ENCODE measurements around the gene FSTL4.

FSTL4 gene

DNA sequence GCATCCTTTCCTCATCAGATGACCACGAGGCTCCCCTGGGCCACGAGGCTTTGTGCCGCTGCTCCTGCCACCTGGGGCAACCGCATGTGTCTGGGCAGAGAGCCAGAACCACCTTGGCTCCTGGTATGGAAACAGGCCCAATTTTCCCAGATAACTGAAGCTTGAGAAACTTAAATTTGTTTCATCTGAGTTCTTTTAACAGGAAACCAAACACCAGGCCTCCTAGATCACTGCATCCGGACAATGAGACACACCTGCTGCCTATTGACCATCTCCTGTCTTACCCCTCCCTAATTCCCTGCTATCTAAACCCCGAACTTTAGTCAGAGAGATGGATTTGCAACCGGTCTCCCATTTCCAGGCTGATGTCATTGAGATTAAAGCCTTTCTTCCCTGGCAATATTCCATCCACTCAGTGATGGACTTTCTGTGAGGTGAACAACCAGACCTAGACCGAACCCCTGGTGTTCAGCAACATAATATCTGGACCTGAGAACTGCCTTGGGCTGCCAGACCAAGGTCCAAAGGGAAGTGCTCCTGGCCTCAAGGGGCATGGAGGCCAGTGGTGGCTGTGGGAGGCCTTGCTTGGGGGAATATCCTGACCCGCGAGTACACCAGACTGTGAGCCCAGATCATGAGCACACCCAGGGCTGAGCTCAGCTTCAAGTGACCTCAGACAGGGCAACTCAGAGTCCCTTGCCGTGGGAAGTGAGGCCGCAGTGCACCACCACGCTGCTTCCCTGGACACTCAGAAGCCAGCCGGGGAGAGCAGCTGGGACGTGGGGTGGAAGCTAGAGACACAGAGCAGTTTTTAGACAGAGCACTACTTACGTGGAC is 360.8 kb downstream of the FSTL4 start:
- no peak for DNase-seq

DNA sequence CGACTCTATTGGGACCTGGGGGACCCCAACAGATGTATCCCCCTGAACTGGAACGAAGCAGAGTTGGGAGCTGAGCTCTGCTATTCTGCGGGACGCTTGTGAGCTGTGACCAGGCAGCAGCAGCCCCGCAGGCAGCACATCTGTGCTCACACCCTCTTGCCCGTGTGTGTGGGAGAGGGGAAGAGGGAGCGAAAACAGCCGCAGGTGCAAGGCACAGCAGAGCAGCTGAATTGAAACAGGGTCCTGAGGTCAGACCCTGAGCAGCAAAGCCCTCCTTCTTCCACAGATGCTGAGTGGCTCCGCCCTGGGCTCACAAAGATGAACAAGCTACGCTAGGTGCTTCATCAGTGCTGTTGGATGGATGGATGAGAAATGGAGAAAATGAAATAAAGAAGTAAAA is 361.8 kb downstream of the FSTL4 start:
- DNase-seq = no peak

DNA sequence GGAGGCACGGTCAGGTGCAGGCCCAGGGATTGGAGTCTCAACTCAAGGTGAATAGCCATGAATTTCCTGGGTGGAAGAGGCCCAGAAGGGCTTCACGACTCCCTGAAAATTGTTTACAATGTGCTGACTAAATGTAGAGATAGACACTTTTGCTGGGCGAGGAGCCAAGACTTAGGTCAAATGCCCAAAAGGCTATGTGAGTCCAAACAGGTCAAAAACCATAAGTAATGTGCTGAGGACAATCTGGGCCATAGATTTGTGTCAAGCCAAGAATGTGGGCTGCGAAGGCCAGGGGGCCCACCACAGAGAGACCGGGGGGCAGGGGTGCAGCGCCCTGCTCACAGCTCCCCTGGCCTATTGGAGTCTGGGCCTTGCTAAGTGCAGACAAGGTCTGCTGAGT is 362.7 kb downstream of the FSTL4 start:
- DNase-seq = no peak

DNA sequence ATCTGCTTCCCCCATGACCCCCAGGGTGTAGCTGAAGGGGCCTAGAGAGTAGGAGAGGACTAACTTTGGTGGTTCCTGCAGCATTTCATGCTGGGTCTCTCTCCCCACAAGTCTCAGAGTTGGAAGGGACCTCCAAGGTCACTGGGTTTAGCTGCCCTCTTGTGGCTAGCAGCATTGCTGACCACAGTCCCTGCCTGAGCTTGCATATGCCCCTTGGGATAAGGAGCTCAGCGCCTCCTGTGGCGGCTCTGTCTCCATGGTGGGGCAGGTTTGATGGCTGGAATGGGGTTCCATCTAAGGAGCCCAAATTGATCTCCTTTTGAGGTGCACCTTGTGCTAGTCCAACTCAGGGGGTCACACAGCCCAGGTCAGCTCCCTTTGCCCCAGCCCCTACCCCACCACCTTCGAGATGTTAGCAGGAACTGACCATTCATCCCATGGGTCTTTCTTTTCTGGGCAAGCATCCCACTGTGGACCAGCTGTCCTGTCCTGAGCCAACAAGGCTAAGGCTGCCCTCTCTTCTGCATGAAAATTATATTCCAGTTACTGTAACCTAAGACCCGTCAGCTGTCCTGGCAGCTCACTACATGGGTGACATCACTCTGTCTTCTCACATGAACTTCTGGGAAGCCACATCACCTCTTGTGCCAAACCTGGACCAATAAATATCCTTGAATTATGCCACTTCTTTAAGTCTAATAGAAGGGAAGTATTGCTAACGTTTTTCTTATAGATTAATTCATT is 364.3 kb downstream of the FSTL4 start:
- no peak for DNase-seq

DNA sequence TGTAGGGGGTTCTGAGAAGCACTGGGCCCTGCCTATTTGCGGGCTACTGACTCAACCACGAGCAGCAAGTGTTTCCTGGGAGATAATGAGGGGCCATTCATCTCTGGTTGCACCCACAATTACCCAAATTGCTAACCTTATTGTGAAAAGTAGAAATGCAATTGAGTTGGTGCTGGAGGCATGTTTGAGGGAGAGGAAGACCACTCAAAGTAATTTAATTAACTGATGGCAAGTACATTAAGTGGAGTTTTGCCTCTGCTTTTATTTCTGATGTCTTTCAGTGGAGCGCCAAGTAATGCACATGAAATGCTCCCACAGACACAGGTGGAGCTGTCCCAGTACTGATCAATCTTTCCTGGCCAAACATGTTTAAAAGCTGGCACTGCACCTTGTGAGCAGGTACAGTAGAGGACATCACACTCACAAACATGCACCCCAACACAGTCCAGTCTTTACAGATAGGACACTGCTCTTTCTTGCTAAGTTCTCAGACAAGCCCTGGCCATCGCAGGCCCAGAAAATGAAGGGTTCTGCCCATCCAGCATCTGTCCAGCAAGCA is 365.1 kb downstream of the FSTL4 start:
- no peak for DNase-seq

DNA sequence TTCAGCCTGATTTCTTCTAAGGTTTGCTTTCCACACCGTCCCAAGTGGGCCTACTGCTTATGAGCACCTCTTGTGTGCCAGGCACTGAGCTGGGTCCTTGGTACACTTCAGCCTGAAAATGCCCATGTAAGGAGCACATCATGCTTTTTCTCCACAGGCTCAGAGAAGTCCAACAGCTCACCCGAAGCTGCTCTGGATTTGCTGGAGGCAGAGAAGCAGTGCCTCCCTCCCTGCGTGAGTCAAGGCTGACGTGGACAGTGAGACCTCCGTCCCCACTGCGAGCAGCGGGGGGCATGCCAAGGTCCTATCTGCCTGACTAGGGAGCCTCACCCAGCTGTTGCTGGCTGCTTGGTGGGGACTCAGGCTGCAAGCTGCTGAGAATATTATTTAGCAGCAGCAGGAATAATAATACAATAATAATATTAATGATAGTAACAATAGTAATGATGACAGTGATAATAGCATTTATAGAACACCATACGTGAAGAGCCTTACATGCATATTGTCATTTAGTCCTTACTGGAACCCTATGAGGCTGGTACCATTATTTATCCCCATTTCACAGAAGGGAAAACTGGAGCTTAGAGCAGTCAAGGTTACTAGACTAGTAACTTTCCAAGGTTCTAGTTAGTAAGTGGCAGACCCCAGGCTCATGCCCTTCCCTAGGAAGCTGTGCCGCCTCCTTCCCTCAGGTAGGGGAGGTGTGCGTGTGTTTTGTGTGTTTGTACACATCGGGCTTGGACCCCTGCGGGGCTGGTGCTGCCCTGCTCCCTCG is 365.8 kb downstream of the FSTL4 start:
- DNase-seq = no peak

DNA sequence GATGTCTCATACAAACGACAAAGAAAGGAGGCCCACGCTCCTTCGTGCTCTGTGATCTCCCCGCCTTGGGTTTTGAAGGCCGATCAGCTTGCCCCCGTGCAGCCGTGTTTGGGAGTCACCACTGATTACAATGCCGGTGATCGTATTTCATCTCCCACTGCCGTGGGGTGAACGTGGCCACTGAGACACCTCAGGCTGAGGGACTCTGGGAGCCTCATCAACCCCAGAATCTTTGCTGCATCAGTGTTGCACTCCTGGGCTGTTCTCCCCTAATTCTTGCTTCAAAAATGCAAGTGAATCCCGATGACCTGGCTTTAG is 366.3 kb downstream of the FSTL4 start:
- no peak for DNase-seq

DNA sequence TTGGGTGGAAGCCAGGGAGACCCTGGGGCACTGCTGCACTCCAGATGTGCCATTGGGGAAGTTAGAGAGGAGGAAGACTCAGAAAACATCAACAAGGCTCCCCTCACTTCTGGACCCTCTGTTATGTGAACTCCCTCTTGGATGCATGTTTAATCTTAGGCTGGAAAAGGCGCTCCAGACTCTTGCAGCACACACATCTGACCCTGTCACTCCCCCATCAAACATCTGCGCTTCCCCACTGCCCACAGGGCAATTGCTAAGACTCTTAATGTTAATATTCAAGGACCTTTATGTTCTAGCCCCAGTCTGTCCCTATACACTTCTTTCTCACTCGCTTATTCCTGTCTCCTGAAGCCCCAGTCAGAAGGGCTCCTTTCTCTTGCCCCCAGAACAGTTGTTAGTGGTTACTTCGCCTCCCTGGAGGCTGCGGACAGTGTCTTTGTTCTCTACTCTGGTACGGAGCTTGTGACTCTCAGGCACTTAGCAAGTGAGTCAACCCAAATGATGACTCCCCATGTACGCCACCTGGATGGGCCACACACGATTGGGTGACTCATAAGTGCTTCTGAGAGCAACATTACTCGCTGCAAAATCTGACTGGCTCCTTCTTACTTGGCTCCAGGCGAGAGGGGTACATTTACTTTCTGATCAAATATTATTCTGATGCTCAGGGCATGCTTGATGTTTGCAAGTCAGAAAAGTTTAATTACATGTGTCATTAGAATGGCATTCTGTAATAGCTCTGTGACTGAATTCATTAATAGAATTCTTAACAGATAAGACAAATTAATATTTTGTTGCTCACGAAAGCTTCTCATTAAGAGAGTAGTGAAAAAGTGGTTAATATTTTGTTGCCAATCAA is 366.9 kb downstream of the FSTL4 start:
- DNase-seq = no peak

DNA sequence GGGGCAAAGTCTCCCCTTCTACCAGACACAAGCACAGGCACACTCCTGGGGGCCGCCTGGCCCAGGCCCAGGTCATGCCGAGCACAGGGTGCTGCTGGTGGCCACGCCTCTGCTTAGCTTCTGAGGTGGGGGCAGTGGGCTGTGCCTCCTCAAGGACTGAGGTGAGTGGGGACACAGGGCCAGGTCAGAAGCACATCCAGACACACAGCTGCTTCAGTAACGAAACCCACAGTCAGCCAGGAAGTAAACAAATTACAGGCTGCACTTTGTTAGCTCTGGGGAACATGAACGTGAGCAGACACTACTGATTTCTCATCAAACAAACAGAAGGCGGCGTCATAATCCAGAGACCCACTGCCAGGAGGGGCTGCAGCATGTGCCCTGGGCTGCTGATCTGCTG is 368.1 kb downstream of the FSTL4 start:
- peak; percentile 12 for DNase-seq

DNA sequence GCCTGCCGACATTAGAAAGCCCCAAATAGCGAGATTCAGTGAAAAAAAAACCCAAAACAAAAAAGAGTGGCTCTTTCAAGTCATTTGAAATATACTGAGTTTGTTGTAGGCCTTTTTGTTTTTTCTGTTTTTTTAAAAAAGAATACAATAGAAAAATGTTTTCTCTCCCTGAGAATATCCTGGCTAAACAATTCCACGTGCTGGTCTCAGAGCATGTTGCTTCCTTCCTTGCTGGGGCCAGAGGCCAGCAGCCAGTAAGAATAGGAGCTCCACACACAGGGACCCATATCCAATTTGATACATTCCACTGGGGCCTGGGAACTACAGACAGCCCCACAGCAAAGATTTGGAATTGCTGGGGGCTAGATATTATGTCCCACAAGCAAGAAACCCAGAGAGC is 369.1 kb downstream of the FSTL4 start:
- DNase-seq = no peak

DNA sequence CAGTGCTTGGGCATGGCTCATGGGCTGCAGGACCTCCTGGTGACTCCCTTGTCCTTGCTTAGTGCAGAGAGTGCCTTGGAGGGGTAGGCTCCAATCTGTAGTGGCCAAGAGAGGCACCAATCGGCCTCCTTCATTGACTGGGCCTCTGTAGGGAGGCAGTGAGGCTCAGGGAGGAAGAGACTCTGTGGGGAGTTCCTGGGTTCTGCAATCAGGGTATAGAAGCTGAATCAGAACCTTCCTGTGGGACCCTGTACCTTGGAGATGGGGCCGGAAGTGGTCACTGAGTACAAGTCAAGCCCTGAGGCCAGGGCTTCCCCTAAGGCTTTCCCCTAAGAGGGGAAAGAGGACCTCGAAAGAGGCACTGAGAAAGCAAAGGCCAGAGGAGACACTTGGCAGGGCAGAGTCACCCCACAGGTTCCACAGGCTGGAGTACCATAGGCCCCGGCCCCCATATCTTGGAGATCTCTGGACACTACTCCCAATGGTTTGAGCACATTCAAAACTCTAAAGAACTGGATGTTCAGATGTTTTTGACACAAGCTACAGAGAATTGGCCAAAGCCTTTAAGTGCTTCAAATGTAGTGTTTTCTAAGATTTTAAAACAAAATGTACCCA is 370.0 kb downstream of the FSTL4 start:
- no peak for DNase-seq

DNA sequence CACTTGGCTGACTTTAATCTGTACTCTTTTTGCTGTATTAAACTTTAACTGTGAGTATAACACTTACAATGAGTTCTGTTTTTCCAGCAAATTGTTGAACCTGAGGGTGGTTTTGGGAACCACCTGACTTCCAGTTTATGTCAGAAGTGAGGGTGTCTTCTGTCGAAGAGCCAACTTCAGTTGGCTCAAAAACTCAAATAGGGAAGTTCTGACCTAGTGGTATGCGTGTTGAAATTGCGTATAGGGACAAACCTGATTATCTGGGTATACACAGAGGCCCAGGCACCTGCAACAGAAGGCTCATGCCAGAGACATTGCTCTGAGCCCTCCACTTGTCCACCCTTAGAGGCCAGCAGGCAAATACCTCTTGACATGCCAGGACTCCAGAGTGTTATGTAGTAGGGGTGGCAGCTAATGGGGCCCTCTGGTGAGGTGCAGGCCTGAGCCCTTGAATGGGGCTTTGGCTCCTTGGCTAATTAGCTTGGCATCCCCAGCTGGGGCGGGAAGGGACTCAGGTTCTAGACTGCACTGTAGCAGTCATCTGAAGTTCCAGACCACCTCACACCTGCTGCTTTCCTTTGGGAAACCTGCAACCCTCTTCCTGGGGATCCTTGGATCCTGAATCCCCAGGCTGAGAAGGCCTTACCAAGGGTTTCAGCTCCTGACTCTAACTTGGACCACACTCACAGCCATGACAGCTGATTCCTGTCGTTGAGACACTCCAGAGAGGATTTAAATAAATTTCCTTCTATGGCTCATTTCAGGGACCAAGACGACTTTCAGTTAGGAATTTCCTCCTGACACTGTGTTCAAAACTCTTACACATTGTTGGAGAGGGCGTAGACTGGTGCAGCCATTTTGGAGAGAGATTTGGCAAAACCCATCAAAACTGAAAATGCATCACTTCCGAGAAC is 370.9 kb downstream of the FSTL4 start:
- DNase-seq = no peak

DNA sequence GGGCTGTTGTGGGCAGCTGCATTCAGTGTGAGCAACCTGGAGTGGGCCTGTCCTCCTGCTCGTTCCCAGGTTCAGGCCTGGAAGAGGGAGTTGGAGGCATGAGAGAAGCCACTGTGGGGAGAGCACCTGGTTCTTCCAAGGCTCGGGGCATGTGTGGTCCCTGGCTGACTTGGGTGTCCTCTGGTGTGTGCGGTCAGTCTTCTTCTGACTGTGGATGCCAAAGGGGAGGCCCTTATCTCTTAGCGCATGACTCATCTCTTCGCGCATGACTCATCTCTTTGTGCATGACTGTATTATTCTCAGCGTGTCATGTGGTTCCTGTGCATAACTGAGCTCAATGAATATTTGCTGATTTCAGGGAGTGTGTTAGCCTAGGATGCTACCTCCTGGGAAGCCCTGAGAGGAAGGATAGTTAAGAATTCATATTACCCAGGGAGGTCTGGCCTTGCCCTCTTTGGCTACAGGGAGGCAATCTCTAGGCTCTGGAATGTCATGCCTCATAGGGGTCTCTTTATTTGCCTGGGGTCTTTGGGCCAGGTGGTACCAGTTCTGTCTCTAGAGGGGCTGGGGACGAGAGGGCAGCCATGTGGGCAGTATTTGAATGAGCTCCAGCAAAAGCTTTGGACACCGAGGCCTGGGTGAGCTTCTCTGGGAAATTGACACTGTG is 371.8 kb downstream of the FSTL4 start:
- DNase-seq = no peak

DNA sequence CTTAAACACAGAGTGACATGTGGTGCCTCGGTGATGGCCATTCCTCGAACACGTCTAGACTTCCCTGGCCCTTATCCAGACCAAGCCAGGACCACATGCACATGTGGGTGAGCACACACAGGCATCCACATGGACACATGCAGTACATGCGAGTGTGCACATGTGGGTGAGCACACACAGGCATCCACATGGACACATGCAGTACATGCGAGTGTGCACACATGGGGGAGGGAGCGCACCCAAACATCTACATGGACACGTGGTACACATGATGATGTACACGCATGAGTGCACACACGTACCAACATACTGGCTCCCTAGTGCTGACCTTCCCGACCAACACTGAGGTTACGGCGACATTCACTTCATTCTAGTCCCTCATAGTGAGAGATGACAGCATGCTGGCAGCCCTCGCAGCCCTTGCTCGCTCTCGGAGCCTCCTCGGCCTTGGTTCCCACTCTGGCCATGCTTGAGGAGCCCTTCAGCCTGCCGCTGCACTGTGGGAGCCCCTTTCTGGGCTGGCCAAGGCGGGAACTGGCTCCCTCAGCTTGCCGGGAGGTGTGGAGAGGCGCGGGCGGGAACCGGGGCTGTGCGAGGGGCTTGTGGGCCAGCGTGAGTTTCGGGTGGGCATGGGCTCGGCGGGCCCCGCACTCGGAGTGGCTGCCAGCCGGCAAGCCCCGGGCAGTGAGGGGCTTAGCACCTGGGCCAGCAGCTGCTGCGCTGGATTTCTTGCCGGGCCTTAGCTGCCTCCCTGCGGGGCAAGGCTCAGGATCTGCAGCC is 373.7 kb downstream of the FSTL4 start:
- no peak for DNase-seq

DNA sequence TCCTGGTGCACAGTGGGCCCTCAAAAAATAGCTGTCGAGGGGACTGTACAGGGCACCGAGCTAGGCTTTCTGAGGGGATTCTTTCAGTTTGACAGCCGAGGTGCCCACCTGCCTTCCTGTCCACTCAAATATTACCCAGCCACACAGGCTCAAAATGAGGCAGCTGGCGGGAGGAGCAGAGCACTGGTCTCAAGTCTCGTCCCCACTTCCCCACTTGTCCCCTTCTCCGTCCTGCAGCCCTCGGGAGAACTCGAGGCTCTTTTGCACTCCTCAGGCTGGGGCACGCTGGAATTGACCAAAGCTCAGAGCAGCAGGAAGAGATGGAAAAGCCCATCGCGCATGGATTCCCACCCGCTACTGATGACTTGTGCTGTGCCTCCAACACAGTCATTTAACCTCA is 375.4 kb downstream of the FSTL4 start:
- no peak for DNase-seq

DNA sequence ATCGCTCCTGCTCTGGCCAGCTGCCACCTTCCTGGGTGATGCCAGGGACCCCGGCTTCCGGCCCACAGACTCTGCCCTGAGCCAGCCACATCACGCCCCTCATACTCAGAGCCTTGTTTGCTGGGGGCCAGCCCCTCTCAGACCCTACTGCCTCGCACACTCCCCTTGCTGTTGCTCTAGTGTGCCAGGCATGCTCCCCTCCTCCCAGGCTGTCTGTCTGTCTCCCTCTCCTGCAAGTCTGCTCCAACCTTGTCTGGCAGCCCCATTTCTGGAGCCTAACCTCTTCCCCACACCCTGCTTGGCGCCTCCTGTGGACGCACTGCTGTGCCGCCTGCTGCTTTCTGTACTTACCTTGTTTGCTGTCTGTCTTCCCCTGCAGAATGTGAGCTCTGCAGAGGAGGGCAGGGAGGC is 375.8 kb downstream of the FSTL4 start:
- no peak for DNase-seq

DNA sequence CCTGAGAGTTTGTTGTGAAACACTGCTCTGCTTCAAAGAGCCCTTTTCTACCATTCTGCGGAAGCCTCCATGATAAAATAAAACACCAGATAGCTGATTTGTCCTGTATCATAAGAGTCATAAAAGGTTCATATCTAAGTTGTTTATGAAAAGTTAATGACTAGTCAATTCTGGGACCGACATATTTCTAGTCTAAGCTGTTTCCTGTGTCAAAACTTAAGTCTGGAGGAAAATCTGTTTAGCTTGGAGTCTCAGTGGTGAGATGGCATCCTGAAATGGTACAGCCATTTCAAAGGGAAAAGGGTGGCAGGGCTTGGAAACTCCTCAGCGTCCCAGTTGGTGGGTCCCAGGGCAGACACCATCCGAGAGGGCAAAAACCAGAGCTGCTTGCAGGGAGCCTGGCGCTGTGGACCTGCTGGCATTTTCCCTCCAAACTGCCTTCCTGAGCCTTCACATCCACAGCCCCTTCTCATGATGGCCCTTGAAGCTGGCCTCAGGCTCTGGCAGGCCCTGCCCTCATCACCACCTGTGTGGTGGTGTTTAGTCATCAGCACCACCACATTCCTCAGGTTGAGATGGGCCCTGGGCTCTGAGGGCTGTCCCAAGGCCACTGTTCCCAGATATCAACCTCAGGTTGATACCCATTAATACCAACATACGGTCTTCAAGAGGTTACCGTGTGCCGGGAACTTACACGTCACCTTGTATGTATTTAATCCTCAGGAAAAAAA is 376.5 kb downstream of the FSTL4 start:
- DNase-seq = no peak

DNA sequence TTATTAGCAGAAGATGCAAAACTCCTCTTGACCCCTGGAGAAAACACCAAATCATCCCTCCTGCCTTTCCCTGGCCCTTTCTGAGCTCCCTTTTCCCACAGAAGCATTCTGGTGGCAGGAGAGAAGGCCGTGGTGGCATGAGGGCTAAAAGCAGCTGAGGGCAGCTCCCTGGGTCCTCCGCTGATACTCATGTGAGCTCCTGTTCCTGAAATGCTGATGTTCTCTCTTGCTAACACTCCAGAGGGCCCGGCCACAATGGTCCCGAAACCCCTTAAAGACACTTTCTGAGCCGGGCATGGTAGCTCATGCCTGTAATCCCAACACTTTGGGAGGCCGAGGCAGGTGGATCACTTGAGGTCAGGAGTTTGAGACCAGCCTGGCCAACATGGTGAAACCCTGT is 377.4 kb downstream of the FSTL4 start:
- DNase-seq = no peak

DNA sequence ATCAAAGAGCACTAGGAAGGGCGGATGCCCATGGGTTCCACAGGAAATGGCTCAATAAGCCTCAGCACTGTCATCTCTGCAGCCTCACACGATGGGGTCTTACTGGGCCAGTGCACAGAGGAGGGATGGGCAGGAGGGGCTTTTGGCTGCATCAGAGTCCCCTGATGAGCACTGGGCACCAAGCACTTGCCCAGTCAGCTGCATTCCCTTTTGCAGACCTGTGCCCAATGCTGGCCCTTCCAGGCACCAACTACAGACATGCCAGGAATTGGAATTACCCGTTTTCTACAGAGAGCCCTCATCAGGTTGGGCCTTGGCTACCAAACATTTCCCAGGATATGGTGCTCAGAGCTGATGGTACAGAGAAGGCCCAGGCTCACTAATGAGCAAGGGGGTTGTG is 378.1 kb downstream of the FSTL4 start:
- no peak for DNase-seq

All from activated gamma-delta T cell treated with Interleukin-2 at 50 U/mL for 16 hours (primary cell).